Activated T-cell treated with anti-CD3 and anti-CD28 coated beads, Interleukin-2, amount 50 U/mL, for 4 hours (primary cell): ENCODE results near the gene SERINC1. TPM values are rescaled to one million over a fixed set of nuclear protein-coding genes. Genes with fewer than 3 reads are reported as not detected.
A peak's percentile ranks its signal among the peaks of the same experiment; 100 is the strongest.
"Not testable (repeated sequence)": the region's sequence is repeated elsewhere in the genome, so short reads cannot be mapped to it uniquely, and the experiment has no call there.

Source experiments
- ATAC-seq, 2 donors: fragments of 200-7000 bp; cut with Tn5 transposase; one replicate each; pipeline ENCODE4 v1.10.0; 2021
- DNase-seq: peaks from one replicate; pipeline ENCODE4 v3.0.0-alpha.2; 2020
- H3K27me3 Mint-ChIP-seq: one replicate; pipeline ENCODE4 v1.8.0; 2021; ENCODE audit warnings: low read depth, mixed read lengths
- H3K36me3 Mint-ChIP-seq: one replicate; pipeline ENCODE4 v1.8.0; 2022; ENCODE audit warnings: mixed read lengths; ENCODE audit not compliant: insufficient read depth
- H3K4me1 Mint-ChIP-seq: one replicate; pipeline ENCODE4 v1.8.0; 2021; ENCODE audit warnings: low read depth, mixed read lengths
- H3K4me3 Mint-ChIP-seq: one replicate; pipeline ENCODE4 v1.8.0; 2021; ENCODE audit warnings: mild to moderate bottlenecking, moderate library complexity, mixed read lengths
- H3K9me3 Mint-ChIP-seq: one replicate; pipeline ENCODE4 v1.8.0; 2021; ENCODE audit warnings: mixed read lengths
- total RNA-seq, 3 donors: library from RNA; stranded (reverse); gene quantifications; one replicate each; pipeline ENCODE4 v1.2.1, GENCODE V29; 2021

The SERINC1 gene
- total RNA-seq, 3 donors from 2014 or later: 40.0 to 56.8 (median 46.7) TPM

DNA sequence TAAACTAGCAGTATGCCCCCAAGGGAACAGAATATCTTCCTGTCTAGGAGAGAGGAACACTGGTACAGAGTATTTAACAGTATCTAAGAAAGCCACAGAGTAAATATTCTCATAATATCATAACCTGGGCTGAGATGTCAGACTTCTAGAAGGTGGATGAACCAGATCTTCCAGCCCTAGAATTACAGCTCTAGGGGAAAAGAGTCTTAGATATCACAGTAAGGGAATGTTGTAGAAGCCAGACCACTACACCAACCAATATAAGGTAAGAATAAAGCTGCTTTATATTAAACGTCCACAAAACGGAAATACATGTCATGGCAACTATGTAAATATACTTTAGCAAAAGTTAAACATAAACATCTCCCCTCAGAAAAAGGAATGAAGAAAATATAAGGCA lies 12.4 kb downstream of the SERINC1 start:
- H3K4me3 Mint-ChIP-seq: peak overlapping the region; percentile 8
- no peak for DNase-seq

DNA sequence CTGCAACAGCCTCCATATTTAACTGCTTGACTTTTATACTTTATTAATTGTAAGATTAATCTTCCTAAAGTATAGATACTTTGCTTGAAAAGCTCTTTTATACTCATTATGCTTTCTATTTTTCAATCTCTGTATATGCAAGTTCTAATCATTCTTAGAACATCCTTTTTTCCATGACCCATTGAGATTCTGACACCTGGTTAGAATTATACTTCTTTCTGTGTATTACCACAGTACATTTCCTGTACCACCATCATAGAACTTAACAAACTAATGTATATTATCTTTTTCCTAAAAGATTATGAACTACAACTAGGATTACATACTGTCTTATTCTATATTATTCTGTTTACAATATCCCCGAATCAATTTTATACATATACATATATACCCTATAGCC lies 13.5 kb downstream of the SERINC1 start:
- peaks cover 78% of the 10 kb centered on the region for H3K4me1 Mint-ChIP-seq
- H3K36me3 Mint-ChIP-seq: peaks cover 32% of the 10 kb centered on the region

More for the DNA sequence above, 12.4 kb downstream of the SERINC1 start:
- peaks cover 84% of the 10 kb centered on the region for H3K4me1 Mint-ChIP-seq
- no peaks in the 10 kb centered on the region for H3K9me3 Mint-ChIP-seq
- no peak for ATAC-seq
- no peaks in the 10 kb centered on the region for H3K27me3 Mint-ChIP-seq
- H3K36me3 Mint-ChIP-seq: peaks cover 30% of the 10 kb centered on the region

GRCh38 chr6:122455116-122455515 lies 16.5 kb downstream of the SERINC1 start:
- H3K4me1 Mint-ChIP-seq: peaks cover 54% of the 10 kb centered on the region
- DNase-seq, H3K4me3 Mint-ChIP-seq, H3K27me3 Mint-ChIP-seq, H3K9me3 Mint-ChIP-seq, ATAC-seq: not testable (repeated sequence)
- peaks cover 45% of the 10 kb centered on the region for H3K36me3 Mint-ChIP-seq

More for the DNA sequence above, 13.5 kb downstream of the SERINC1 start:
- Mint-ChIP-seq H3K27me3 (no peaks in the 10 kb centered on the region), H3K4me3 (peak overlapping the region; percentile 13), H3K9me3 (no peaks in the 10 kb centered on the region)
- ATAC-seq (no peak), DNase-seq (no peak)

- ATAC-seq (no peak), DNase-seq (no peak)
- H3K4me3 Mint-ChIP-seq: no peak overlapping the region
- peaks cover 45% of the 10 kb centered on the region for H3K36me3 Mint-ChIP-seq
- peaks cover 50% of the 10 kb centered on the region for H3K4me1 Mint-ChIP-seq
- no peaks in the 10 kb centered on the region for H3K9me3 Mint-ChIP-seq
- H3K27me3 Mint-ChIP-seq: no peaks in the 10 kb centered on the region
Measured at GRCh38 chr6:122454673-122455072, 16.9 kb downstream of the SERINC1 start.

DNA sequence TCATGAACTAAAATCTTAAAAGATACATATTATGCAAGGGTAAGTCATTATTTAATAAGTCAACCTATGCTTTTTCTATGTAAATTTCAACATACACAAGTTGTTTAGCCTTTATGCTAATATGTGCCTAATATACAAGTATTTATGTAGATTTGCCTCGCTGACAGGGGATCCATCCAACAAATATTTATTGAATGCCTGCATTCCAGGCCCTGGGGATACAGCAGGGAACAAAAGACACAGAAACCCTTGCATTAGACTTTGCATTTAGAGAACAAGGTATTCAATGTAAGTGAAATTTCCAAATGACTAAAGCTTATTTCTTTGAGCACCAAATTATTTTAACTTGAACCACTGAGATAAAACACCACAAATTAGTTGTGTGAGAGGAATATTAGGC lies 19.1 kb downstream of the SERINC1 start:
- Mint-ChIP-seq H3K27me3 (no peaks in the 10 kb centered on the region), H3K4me1 (peaks cover 32% of the 10 kb centered on the region), H3K9me3 (no peaks in the 10 kb centered on the region), H3K4me3 (no peak overlapping the region), H3K36me3 (peaks cover 51% of the 10 kb centered on the region)
- DNase-seq (no peak), ATAC-seq (no peak)

DNA sequence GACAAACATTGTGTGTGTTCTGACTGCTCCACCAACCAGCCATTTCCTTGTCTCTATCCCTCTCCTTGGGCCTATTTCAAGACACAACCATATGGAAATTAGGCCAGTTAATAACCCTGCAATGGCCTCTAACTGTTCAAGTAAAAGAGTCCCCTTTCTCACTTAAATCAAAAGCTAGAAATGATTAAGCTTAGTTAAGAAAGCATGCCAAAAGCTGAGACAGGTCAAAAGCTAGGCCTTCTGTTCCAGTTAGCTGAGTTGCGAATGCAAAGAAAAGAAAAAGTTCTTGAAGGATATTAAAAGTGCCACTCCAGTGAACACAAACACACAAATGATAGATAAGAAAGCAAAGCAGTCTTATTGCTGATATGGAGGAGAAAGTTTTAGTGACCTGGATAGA lies 22.5 kb downstream of the SERINC1 start:
- DNase-seq: no peak
- Mint-ChIP-seq H3K27me3 (no peaks in the 10 kb centered on the region), H3K4me1 (peaks cover 14% of the 10 kb centered on the region), H3K36me3 (peaks cover 46% of the 10 kb centered on the region), H3K9me3 (no peaks in the 10 kb centered on the region), H3K4me3 (no peak overlapping the region)
- ATAC-seq: no peak

DNA sequence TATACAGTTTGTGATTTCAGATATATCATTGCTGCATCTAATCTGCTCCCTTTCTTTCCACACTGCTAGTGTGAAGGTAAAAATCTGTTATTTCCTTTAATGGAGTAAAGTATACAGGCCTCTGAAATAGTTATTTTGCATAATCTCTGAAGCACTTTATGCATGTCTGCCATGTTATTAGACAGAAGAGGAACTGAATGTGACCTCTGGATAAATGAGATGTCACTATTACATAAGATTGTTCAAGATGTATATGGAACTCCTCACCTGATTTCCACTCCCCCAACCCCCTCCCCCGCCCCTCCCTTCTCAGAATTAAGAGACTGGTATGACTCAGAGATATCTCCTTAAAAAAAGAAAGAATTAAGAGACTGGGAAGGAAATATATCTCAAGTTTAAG lies 26.3 kb downstream of the SERINC1 start:
- peaks cover 3% of the 10 kb centered on the region for H3K9me3 Mint-ChIP-seq
- peaks cover 46% of the 10 kb centered on the region for H3K36me3 Mint-ChIP-seq
- DNase-seq (no peak), ATAC-seq (no peak)
- H3K27me3 Mint-ChIP-seq: no peaks in the 10 kb centered on the region
- no peak overlapping the region for H3K4me3 Mint-ChIP-seq
- H3K4me1 Mint-ChIP-seq: peaks cover 8% of the 10 kb centered on the region

DNA sequence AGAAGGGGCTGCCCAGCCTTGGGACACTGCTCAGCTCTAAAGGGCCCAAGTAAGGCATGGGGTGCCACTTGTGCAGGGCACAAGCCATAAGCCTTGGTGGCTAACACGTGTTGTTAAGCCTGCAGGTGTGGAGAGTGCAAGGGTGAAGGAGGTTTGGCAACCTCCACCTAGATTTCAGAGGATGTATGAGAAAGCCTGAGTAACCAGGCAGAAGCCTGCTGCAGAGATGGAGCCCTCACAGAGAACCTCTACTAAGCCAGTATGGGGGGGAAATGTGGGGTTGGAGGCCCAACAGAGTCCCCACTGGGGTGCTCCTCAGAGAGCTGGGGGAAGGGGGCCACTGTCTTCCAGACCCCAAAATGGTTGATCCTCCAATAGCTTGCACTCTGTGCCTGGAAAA lies 32.6 kb downstream of the SERINC1 start:
- no peak for ATAC-seq

GRCh38 chr6:122432816-122433215 lies 38.8 kb downstream of the SERINC1 start:
- ATAC-seq: peak; percentile 40 to 63
- peaks cover under 1% of the 10 kb centered on the region for H3K9me3 Mint-ChIP-seq
- no peak for DNase-seq
- H3K4me1 Mint-ChIP-seq: peaks cover 5% of the 10 kb centered on the region
- H3K36me3 Mint-ChIP-seq: peaks cover 38% of the 10 kb centered on the region
- H3K27me3 Mint-ChIP-seq: no peaks in the 10 kb centered on the region
- no peak overlapping the region for H3K4me3 Mint-ChIP-seq

More for the DNA sequence above, 32.6 kb downstream of the SERINC1 start:
- peaks cover 25% of the 10 kb centered on the region for H3K9me3 Mint-ChIP-seq
- no peak for DNase-seq
- peaks cover 58% of the 10 kb centered on the region for H3K36me3 Mint-ChIP-seq
- peaks cover 2% of the 10 kb centered on the region for H3K4me1 Mint-ChIP-seq
- no peak overlapping the region for H3K4me3 Mint-ChIP-seq
- no peaks in the 10 kb centered on the region for H3K27me3 Mint-ChIP-seq

DNA sequence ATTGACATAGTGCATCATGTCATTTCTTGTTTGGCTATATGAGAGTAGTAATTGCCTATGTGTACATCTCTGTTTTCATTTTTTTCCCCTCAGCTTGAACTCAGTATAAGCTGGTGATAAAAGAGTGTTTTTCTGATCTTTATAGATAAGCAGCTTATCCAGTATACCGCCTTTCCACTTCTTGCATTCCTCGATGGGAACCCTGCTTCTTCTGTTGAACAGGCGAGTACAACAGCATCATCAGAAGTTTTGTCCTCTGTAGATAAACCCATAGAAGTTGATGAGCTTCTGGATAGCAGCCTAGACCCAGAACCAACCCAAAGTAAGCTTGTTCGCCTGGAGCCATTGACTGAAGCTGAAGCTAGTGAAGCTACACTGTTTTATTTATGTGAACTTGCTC lies 39.8 kb downstream of the SERINC1 start:
- no peaks in the 10 kb centered on the region for H3K9me3 Mint-ChIP-seq
- no peaks in the 10 kb centered on the region for H3K27me3 Mint-ChIP-seq
- no peak for DNase-seq
- no peak for ATAC-seq
- no peak overlapping the region for H3K4me3 Mint-ChIP-seq
- peaks cover 34% of the 10 kb centered on the region for H3K36me3 Mint-ChIP-seq
- H3K4me1 Mint-ChIP-seq: peaks cover 8% of the 10 kb centered on the region

GRCh38 chr6:122429323-122429722 lies 42.3 kb downstream of the SERINC1 start:
- Mint-ChIP-seq H3K9me3 (no peaks in the 10 kb centered on the region), H3K36me3 (peaks cover 50% of the 10 kb centered on the region), H3K4me3 (no peak overlapping the region), H3K4me1 (peaks cover 8% of the 10 kb centered on the region), H3K27me3 (no peaks in the 10 kb centered on the region)
- no peak for ATAC-seq
- no peak for DNase-seq

DNA sequence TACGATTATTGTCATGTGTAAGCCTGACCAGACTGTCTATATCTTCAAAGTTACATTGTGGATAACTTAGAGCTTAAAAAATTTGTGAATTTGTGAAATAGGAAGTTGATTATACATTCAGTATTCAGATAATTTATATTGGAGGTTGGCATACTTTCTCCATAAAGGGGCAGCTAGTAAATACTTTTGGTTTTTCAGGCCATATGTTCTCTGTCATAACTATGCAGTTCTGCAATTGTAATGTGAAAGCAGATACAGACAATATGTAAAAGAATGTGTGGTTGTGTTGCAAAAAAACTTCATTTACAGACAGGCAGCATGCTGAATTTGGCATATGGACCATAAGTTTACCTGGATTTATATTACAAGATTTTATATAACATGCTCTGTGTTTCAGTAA lies 42.8 kb downstream of the SERINC1 start:
- ATAC-seq (no peak), DNase-seq (no peak)
- Mint-ChIP-seq H3K9me3 (no peaks in the 10 kb centered on the region), H3K4me1 (peaks cover 8% of the 10 kb centered on the region), H3K27me3 (no peaks in the 10 kb centered on the region), H3K36me3 (peaks cover 54% of the 10 kb centered on the region), H3K4me3 (no peak overlapping the region)

DNA sequence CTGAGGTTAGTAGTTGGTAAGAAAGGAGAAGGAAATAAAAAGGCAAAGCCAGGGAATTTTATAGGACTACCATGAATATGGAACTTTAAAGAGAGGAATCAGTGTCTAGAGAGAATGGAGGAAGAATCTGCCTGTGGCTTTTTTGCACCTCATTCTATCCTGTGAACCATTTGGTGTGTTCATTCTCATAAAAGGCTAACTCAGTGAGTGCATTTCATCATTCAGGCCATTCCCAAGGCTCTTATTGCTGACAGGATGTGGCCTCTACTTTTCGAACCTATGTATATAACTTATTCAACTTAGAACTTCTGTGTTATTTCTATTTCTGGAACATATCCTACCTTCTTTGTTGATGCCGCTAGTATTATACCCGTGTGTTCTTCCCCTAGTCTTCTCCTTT lies 45.0 kb downstream of the SERINC1 start:
- no peak overlapping the region for H3K4me3 Mint-ChIP-seq
- peaks cover 53% of the 10 kb centered on the region for H3K36me3 Mint-ChIP-seq
- H3K27me3 Mint-ChIP-seq: no peaks in the 10 kb centered on the region
- peaks cover 3% of the 10 kb centered on the region for H3K4me1 Mint-ChIP-seq
- H3K9me3 Mint-ChIP-seq: no peaks in the 10 kb centered on the region
- no peak for ATAC-seq
- no peak for DNase-seq

DNA sequence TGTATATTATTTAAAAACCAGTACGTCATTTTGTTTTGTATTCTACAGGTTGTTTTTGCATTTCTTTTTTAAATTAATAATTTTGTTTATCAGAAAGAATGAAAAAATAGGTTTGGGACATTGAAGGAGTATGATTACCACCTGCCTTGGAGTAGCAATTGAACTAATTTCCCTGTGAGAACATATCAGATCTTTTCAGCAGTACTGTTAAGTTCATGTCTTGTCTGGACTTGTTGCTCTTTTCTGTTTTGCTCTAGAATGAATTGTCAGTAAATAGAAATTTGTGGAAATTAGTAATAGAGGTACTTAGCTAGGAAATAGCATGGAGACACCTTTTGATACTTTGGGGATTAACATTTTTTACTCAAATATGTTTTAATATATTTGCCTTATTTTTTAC lies 47.9 kb downstream of the SERINC1 start:
- Mint-ChIP-seq H3K27me3 (no peaks in the 10 kb centered on the region), H3K4me1 (peaks cover 3% of the 10 kb centered on the region)

DNA sequence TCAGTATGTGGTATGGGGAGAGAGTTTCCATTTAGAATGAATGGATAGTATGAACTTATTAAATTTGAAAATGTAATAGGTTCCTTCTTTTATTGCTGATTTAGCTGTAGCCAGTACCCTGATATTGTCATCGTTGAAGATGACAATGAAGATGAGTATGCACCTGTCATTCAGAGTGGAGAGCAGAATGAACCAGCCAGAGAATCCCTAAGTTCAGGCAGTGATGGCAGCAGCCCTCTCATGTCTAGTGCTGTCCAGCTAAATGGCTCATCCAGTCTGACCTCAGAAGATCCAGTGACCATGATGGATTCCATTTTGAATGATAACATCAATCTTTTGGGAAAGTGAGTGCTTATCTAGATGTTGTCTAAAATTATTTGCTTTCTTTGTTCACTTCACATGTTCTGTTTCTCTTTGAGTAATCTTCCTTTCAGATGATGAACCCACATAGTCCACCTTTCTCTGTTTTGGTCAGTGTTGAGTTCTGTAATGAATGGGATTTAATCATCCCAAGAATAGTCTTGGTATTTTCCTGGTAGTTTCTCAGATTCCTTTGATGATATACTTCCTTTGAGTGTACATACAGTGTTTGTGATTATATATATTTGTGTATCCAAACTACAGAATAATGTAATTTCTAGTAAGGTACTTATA lies 48.9 kb downstream of the SERINC1 start:
- Mint-ChIP-seq H3K27me3 (no peaks in the 10 kb centered on the region), H3K4me1 (peaks cover 3% of the 10 kb centered on the region), H3K4me3 (no peak overlapping the region), H3K36me3 (peaks cover 43% of the 10 kb centered on the region), H3K9me3 (no peaks in the 10 kb centered on the region)
- ATAC-seq (peak in 1 of 2 donors; percentile 41), DNase-seq (no peak)

More for the DNA sequence above, 47.9 kb downstream of the SERINC1 start:
- ATAC-seq (no peak), DNase-seq (no peak)
- Mint-ChIP-seq H3K4me3 (no peak overlapping the region), H3K36me3 (peaks cover 46% of the 10 kb centered on the region), H3K9me3 (no peaks in the 10 kb centered on the region)
